ENCODE measurements around the gene UBE2Q1.
A peak's percentile ranks its signal among the peaks of the same experiment; 100 is the strongest.
"Not testable (repeated sequence)": the region's sequence is repeated elsewhere in the genome, so short reads cannot be mapped to it uniquely, and the experiment has no call there.

The UBE2Q1 gene

GRCh38 chr1:154536570-154536969, 21.9 kb downstream of the UBE2Q1 start:
- no peak for ATAC-seq (ENCODE audit: insufficient read depth, low read depth)
- Histone ChIP-seq H4K20me1 (ENCODE audit: insufficient read depth, low read length) (no peaks in the 10 kb centered on the region), H2AFZ (ENCODE audit: low read depth, low read length) (no peak overlapping the region), H3K27ac (ENCODE audit: low read length) (no peak overlapping the region), H3K79me2 (ENCODE audit: insufficient read depth, low read length) (no peaks in the 10 kb centered on the region), H3K4me1 (ENCODE audit: insufficient read depth, low read length) (no peaks in the 10 kb centered on the region), H3K4me3 (ENCODE audit: low read depth in 1 of 2, low read length in 2 of 2) (no peak overlapping the region), H3K36me3 (ENCODE audit: insufficient read depth, low read length) (no peaks in the 10 kb centered on the region), H3K4me2 (ENCODE audit: insufficient read depth, low read length) (no peak overlapping the region), H3K9me3 (ENCODE audit: insufficient read depth, low read length, severe bottlenecking) (no peaks in the 10 kb centered on the region), H3K27me3 (ENCODE audit: insufficient read depth, low read length, poor library complexity) (peaks cover 3% of the 10 kb centered on the region), H3K9ac (ENCODE audit: low read depth, low read length) (no peak overlapping the region)
- no peak for TF ChIP-seq CTCF (IDR thresholded peaks at IDR 0.05; ENCODE audit: borderline replicate concordance, extremely low read depth, low read length, poor library complexity, severe bottlenecking)
- TF ChIP-seq EZH2 (IDR thresholded peaks at IDR 0.05; ENCODE audit: borderline replicate concordance, low read depth, low read length, severe bottlenecking), result no peak
- no peak for DNase-seq

- Histone ChIP-seq H4K20me1 (ENCODE audit: insufficient read depth, low read length) (no peaks in the 10 kb centered on the region), H3K27me3 (ENCODE audit: insufficient read depth, low read length, poor library complexity) (no peaks in the 10 kb centered on the region), H3K9ac (ENCODE audit: low read depth, low read length) (no peak overlapping the region), H3K9me3 (ENCODE audit: insufficient read depth, low read length, severe bottlenecking) (no peaks in the 10 kb centered on the region), H2AFZ (ENCODE audit: low read depth, low read length) (no peak overlapping the region), H3K36me3 (ENCODE audit: insufficient read depth, low read length) (no peaks in the 10 kb centered on the region), H3K79me2 (ENCODE audit: insufficient read depth, low read length) (no peaks in the 10 kb centered on the region), H3K27ac (ENCODE audit: low read length) (no peak overlapping the region), H3K4me2 (ENCODE audit: insufficient read depth, low read length) (no peak overlapping the region), H3K4me3 (ENCODE audit: low read depth in 1 of 2, low read length in 2 of 2) (no peak overlapping the region), H3K4me1 (ENCODE audit: insufficient read depth, low read length) (no peaks in the 10 kb centered on the region)
- DNase-seq (peak; percentile 32), ATAC-seq (ENCODE audit: insufficient read depth, low read depth) (no peak; the same call in 2 of the 3 replicates)
- TF ChIP-seq CTCF (IDR thresholded peaks at IDR 0.05; ENCODE audit: borderline replicate concordance, extremely low read depth, low read length, poor library complexity, severe bottlenecking), result peak; percentile 66
- TF ChIP-seq EZH2 (IDR thresholded peaks at IDR 0.05; ENCODE audit: borderline replicate concordance, low read depth, low read length, severe bottlenecking), result no peak
Measured at GRCh38 chr1:154533952-154534844, 24.3 kb downstream of the UBE2Q1 start.

- H3K36me3 ChIP-seq (ENCODE audit: insufficient read depth, low read length); H3K9ac ChIP-seq (ENCODE audit: low read depth, low read length); H3K4me1 ChIP-seq (ENCODE audit: insufficient read depth, low read length); H3K9me3 ChIP-seq (ENCODE audit: insufficient read depth, low read length, severe bottlenecking); H3K79me2 ChIP-seq (ENCODE audit: insufficient read depth, low read length); H4K20me1 ChIP-seq (ENCODE audit: insufficient read depth, low read length); ATAC-seq (ENCODE audit: insufficient read depth, low read depth); DNase-seq; H2AFZ ChIP-seq (ENCODE audit: low read depth, low read length); H3K4me3 ChIP-seq (ENCODE audit: low read depth in 1 of 2, low read length in 2 of 2); H3K27me3 ChIP-seq (ENCODE audit: insufficient read depth, low read length, poor library complexity); H3K4me2 ChIP-seq (ENCODE audit: insufficient read depth, low read length); H3K27ac ChIP-seq (ENCODE audit: low read length): not testable (repeated sequence)
Measured at GRCh38 chr1:154531950-154532349, 26.5 kb downstream of the UBE2Q1 start.

GRCh38 chr1:154529308-154529707, 29.2 kb downstream of the UBE2Q1 start:
- Histone ChIP-seq H3K9me3 (ENCODE audit: insufficient read depth, low read length, severe bottlenecking) (no peaks in the 10 kb centered on the region), H4K20me1 (ENCODE audit: insufficient read depth, low read length) (no peaks in the 10 kb centered on the region), H3K79me2 (ENCODE audit: insufficient read depth, low read length) (no peaks in the 10 kb centered on the region), H3K4me3 (ENCODE audit: low read depth in 1 of 2, low read length in 2 of 2) (no peak overlapping the region), H3K4me1 (ENCODE audit: insufficient read depth, low read length) (no peaks in the 10 kb centered on the region), H3K9ac (ENCODE audit: low read depth, low read length) (no peak overlapping the region), H3K27ac (ENCODE audit: low read length) (no peak overlapping the region), H2AFZ (ENCODE audit: low read depth, low read length) (no peak overlapping the region), H3K36me3 (ENCODE audit: insufficient read depth, low read length) (no peaks in the 10 kb centered on the region), H3K27me3 (ENCODE audit: insufficient read depth, low read length, poor library complexity) (no peaks in the 10 kb centered on the region), H3K4me2 (ENCODE audit: insufficient read depth, low read length) (no peak overlapping the region)
- ATAC-seq (ENCODE audit: insufficient read depth, low read depth) (no peak), DNase-seq (no peak)
- TF ChIP-seq EZH2 (IDR thresholded peaks at IDR 0.05; ENCODE audit: borderline replicate concordance, low read depth, low read length, severe bottlenecking) (no peak), CTCF (IDR thresholded peaks at IDR 0.05; ENCODE audit: borderline replicate concordance, extremely low read depth, low read length, poor library complexity, severe bottlenecking) (no peak)
